Measurements from ENCODE around the gene SAMD15.

GRCh38 chr14:77353469-77354141 lies 23.6 kb upstream of the SAMD15 start:
- TF ChIP-seq YY1 (IDR thresholded peaks at IDR 0.05; ENCODE audit: low read depth) (no peak), TAF1 (IDR thresholded peaks at IDR 0.05; ENCODE audit: low read depth) (no peak), EP300 (IDR thresholded peaks at IDR 0.05; ENCODE audit: borderline replicate concordance) (no peak), NFIC (IDR thresholded peaks at IDR 0.05) (no peak), REST (IDR thresholded peaks at IDR 0.05; ENCODE audit: low read depth) (no peak), TCF12 (IDR thresholded peaks at IDR 0.05; ENCODE audit: low read depth) (no peak), CEBPB (IDR thresholded peaks at IDR 0.05) (no peak)

All from Ishikawa (cell line).